HG03108 (cell line): Measurements from ENCODE around the gene CALD1.
"Not testable (repeated sequence)": the region's sequence is repeated elsewhere in the genome, so short reads cannot be mapped to it uniquely, and the experiment has no call there.

Source experiments
- ATAC-seq: cut with Tn5 transposase; IDR thresholded peaks from one replicate; pipeline ENCODE4 v1.9.1; 2021; ENCODE audit warnings: moderate library complexity; ENCODE audit not compliant: unreplicated experiment

CALD1 gene

GRCh38 chr7:134942690-134943466, 163.4 kb downstream of the CALD1 start:
- ATAC-seq, result no peak

- no peak for ATAC-seq
These were observed 164.5 kb downstream of the CALD1 start for GRCh38 chr7:134943785-134944400.

GRCh38 chr7:134945691-134946090, 166.3 kb downstream of the CALD1 start:
- ATAC-seq, result no peak

- no peak for ATAC-seq
These were observed 166.8 kb downstream of the CALD1 start for GRCh38 chr7:134946260-134946659.

GRCh38 chr7:134947329-134947728, 167.9 kb downstream of the CALD1 start:
- no peak for ATAC-seq

GRCh38 chr7:134947831-134948230, 168.4 kb downstream of the CALD1 start:
- no peak for ATAC-seq

- ATAC-seq, result no peak
These were observed 168.8 kb downstream of the CALD1 start for GRCh38 chr7:134948246-134948645.

- ATAC-seq, result no peak
These were observed 169.3 kb downstream of the CALD1 start for GRCh38 chr7:134948736-134949135.

GRCh38 chr7:134949171-134949570, 169.7 kb downstream of the CALD1 start:
- no peak for ATAC-seq

GRCh38 chr7:134954197-134955082, 175.0 kb downstream of the CALD1 start:
- no peak for ATAC-seq

- no peak for ATAC-seq
These were observed 177.6 kb downstream of the CALD1 start for GRCh38 chr7:134957005-134957404.

GRCh38 chr7:134959810-134960209, 180.4 kb downstream of the CALD1 start:
- no peak for ATAC-seq

- ATAC-seq, result no peak
These were observed 182.9 kb downstream of the CALD1 start for GRCh38 chr7:134962270-134962780.

- ATAC-seq, result no peak
These were observed 183.6 kb downstream of the CALD1 start for GRCh38 chr7:134963036-134963435.

GRCh38 chr7:134966691-134967090, 187.3 kb downstream of the CALD1 start:
- ATAC-seq, result no peak

- no peak for ATAC-seq
These were observed 188.7 kb downstream of the CALD1 start for GRCh38 chr7:134968110-134968509.

GRCh38 chr7:134981645-134982044, 202.2 kb downstream of the CALD1 start:
- ATAC-seq, result not testable (repeated sequence)

GRCh38 chr7:134985894-134986362, 206.5 kb downstream of the CALD1 start:
- no peak for ATAC-seq

- ATAC-seq, result peak; percentile 91
These were observed 207.2 kb downstream of the CALD1 start, which contains the start of gene AGBL3 for GRCh38 chr7:134986363-134987251. Gene AGBL3 (plus strand): TSS chr7:134986508. CDS start chr7:134987934, 1,426 bp downstream.

- ATAC-seq, result no peak
These were observed 208.7 kb downstream of the CALD1 start for GRCh38 chr7:134988161-134988560.
